Amniotic epithelial cell (primary cell): Measurements from ENCODE around the gene COL19A1.
"Not testable (repeated sequence)": the region's sequence is repeated elsewhere in the genome, so short reads cannot be mapped to it uniquely, and the experiment has no call there.

Experiments
- DNase-seq: peaks from one replicate; pipeline ENCODE4 v3.0.0-alpha.2; 2010; ENCODE audit warnings: low read depth

Gene COL19A1

DNA sequence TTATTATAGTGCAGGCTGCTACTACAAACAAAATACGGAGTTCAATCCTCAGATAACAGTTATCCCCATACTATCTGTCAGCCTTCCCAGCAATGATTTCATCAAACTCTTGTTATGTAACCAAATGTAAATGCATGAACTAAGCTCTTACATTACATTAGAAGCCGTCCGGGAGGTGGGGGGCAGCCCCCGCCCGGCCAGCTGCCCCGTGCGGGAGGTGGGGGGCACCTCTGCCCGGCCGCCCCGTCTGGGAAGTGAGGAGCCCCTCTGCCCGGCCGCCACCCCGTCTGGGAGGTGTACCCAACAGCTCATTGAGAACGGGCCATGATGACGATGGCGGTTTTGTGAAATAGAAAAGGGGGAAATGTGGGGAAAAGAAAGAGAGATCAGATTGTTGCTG is 99.6 kb downstream of the COL19A1 start:
- DNase-seq = not testable (repeated sequence)

DNA sequence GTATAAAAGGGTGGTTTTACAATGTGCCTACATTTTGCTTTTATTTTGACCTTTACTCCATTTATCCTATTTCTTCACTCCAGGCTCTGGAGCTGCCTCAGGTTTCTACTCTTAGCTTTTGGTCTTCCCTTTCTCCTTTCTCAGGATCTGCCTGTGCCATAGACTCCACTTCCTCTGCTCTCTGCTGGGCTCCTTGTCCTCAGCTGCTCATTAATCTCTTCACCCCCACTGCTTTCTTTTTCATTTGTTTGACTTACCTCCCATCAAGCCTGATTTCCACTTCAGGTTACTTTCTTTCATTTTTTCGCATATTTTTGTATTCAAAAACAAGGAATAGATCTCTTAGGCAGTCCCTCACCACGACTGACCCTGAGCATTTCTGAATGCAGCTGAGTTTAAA is 106.8 kb downstream of the COL19A1 start:
- no peak for DNase-seq

DNA sequence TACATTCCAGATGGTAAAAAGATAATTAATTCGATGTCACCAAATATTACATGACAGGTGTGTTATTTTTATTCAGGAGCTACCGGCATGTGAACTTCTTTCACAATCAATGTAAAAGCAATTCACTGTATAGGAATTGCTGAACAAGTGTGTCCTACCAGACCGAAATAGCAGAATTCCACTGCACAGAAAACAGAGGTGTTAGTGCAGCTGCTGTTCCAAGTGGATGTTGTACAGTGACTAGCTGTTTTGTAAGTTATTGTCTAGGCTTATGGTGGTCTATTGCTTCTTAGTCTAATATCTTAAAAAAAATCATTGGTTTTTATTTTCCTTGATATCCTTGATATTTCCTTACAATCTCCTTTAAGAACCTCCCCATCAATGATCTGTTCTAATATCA is 107.4 kb downstream of the COL19A1 start:
- DNase-seq = no peak

DNA sequence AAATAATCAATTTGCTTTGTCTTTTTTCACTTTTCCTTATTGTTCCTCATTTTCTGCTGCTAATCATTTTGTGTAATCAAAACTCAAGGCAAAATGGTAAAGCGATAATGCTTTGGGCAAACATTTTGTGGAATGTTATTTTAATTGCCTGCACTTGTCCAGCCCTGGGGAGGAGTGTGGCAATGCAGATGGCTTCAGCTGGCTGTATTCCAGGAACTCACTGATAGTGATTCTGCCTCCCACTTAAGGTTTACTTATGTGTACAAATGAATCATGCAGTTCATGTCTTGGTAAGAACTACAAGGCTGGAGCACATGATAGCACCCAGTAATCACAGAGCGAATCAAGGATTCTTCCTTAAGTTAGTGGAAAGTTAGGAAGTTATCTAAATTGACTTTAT is 107.8 kb downstream of the COL19A1 start:
- peak; percentile 13 for DNase-seq

DNA sequence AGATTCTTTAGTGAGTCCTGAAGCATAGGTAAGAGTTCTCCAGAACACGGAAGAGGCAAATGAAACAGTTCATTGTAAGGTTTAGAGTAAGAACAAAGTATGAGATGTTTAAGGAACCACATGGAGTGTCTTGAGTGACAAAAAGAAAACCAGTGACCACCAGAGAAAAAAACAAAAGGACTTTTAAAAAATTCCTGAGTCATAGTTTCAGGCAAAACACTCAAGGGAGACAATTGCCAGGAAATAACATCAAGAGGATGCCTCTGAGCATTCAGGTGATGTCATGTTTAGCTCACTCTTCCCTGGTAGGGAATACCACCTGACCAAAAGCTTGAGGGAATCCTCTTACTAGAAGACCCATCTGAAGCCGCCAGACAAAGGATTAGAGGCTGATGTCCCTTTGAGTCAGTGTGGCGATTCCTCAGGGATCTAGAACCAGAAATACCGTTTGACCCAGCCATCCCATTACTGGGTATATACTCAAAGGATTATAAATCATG is 110.3 kb downstream of the COL19A1 start:
- DNase-seq = no peak

DNA sequence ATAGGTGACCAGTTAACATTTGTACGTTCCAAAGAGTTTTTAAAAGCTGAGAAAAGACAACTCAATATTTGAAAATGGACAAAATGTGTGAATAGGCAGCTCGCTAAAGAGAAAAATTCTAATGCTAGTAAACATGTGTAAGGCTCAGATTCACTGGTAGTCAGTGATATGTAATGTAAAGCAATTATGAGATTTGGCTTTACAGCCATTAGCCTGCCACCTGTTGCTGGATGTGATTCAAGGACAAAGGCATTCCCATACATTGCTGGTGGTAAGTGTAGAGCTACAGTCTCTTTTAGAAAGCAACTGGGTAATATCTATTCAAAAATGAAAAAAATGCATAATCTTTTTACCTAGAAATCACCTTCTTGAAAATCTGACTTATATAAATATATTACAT is 114.3 kb downstream of the COL19A1 start:
- no peak for DNase-seq

DNA sequence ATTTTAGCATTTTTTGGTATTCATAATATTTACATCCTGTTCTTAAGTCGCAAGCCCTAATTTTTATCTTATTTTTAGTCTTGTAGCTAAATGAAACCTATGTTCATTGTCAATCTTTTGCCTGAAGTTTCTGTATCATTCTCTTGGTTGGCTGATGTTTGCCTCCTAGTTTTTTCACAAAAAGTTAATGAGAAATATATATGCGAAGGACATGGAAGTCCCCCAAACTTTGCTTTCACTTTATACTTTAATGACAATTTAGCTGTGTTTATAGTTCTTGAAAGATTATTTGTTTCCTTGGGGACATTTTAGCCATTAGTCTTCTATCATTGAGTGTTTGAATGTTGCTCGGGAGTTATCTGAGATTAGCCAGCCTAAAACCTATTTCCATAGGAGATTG is 118.2 kb downstream of the COL19A1 start:
- DNase-seq = no peak

DNA sequence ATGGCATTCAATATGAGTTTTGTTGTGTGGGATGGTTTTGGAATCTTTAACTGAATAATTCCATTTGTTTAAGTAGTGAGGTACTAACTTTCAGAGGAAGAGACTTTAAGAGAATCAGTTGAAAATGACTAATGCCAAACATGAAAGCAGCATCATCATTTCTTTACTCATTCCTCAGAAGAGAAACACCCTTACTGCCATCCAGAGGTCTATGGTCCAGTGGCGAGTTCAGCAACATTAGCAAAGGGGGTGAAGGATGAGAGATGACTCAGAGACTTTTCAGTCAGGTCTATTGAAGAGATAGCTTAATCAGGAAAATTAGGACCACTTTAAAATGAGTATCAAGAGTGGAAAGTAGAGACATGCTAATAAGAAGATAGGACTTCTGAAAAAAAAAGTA is 118.8 kb downstream of the COL19A1 start:
- DNase-seq = no peak

DNA sequence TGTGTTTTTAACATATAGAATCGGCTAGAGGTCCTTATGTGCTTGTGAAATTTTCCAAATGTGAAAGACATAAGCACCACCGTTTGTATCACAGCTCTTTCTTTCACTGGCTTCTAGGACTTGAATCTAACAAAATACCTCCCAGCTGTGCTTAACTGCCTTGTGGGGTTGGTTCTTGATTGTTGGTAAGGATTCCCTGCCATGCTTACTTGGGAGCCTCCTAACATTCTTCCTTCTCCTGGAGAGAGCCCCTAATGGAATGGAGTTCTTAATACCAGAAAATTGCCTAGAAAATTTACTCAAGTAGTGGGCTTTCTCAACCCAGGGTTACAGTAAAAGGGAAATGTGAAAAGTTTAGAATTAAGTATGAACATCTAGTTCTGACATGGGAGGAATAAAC is 121.2 kb downstream of the COL19A1 start:
- DNase-seq = no peak

DNA sequence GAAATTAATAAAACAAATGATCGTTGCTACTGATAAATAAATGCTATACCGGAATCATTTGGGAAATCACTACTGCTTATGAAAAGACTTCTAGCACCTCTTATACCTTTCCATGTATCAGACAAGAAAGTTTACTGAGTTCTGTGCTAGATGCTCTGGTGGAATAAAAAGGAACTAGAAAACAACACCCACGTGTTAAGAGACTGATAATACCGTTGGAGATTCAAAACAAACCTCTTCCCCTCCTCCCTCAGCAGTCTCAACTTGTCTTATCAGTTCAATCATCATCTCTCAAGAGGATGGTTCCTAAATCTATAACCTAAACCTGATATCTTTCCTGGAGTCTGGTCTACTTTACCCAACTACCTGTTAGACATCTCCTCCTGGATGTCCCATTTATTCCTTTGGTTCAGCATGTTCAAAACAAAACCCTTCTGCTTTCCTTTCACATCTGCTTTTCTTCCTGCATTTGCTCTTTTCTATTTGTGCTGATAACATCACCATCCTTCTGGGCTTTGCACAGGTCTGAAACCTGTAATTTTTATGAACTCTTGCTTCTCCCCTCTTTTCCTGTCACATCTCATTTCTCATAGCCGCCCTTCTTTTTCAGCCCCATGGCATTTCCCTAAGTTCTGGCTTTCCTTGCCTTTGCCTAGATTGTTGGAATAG is 122.2 kb downstream of the COL19A1 start:
- no peak for DNase-seq

DNA sequence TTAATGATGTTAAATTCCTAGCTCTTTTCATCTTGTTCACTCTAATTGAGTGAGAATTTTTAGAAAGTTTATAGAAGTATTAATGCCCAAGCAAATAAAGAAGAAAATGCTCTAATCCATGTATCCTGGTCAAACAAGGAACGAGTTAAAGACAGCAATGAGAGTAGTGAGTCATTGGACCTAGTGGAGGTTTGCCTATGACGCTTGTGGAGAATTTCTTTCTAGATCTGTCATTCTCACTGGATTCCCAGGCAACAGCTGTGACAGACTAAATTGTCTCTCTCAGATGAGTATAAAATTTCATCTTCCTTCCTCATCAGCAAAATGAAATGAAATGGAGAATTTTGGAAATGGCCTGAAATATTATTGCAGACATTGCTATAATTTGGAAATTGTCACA is 127.9 kb downstream of the COL19A1 start:
- no peak for DNase-seq

DNA sequence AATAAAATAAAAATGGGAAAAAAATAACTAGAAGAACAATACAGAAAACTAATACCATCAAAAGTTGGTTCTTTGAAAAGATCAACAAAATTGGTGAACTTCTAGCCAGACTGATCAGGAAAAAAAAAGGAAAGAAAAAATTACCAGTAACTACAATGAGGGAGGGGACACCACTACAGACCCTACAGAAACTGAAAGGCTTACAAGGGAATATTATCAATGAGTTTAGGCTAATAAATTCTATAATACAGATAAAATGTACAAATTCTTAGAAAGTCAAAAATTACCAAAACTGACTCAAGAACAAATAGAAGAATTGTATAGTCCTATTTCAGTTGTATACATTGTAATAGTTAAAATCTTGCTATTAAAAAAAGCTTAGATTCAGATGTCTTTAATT is 141.8 kb downstream of the COL19A1 start:
- DNase-seq = no peak

DNA sequence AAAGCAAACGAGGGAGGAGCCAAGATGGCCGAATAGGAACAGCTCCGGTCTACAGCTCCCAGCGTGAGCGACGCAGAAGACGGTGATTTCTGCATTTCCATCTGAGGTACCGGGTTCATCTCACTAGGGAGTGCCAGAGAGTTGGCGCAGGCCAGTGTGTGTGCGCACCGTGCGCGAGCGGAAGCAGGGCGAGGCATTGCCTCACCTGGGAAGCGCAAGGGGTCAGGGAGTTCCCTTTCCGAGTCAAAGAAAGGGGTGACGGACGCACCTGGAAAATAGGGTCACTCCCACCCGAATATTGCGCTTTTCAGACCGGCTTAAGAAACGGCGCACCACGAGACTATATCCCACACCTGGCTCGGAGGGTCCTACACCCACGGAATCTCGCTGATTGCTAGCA is 144.0 kb downstream of the COL19A1 start:
- DNase-seq = not testable (repeated sequence)

DNA sequence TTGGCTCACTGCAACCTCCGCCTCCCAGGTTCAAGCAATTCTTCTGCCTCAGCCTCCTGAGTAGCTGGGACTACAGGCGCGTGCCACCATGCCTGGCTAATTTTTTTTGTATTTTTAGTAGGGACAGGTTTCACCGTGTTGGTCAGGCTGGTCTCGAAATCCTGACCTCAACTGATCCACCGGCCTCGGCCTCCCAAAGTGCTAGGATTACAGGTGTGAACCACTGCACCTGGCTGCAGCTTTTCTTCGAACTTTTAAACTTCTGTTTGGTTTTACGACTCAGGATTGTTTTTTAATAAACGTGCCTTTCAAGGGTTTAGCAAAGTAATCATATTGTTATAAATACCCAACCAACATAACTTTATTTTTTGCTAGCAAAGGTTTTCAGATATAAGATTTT is 156.8 kb downstream of the COL19A1 start:
- DNase-seq = not testable (repeated sequence)

DNA sequence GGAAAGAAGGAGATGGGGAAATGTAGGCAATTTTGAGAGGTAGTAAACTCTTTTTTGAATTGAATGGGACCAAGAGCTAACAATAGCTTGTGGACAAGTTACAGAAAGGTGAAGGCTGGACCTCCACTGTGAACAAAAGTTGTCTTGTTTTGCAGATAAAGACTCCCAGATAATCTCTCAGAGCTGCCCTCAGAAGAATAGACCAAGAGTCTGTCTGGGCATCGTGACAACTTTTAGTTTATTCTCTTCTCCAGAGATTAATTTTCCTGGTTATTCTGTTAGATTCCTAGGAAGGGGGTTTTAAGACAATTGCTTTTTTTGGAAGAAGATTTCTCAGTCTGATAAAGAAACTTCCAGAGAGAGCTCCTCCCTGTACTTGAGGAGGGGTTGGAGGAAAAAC is 161.9 kb downstream of the COL19A1 start:
- DNase-seq = no peak

DNA sequence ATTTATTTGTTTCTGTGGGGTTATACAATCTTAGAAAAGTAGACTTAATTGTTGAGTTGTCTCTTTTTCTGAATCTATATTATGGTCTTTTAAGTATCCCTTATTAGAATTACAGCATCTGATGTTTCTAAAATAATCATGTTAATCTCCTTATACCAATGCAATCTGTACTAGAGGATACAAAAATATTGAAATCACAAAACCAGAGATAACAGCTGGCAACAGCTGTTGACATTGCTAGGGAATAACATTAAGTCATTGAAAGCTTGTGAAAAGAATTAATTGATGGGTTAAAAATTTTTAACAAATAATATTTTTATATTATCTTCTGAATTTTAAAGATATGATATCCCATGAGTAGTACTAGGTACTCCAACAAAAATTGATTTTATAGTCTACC is 162.6 kb downstream of the COL19A1 start:
- no peak for DNase-seq

DNA sequence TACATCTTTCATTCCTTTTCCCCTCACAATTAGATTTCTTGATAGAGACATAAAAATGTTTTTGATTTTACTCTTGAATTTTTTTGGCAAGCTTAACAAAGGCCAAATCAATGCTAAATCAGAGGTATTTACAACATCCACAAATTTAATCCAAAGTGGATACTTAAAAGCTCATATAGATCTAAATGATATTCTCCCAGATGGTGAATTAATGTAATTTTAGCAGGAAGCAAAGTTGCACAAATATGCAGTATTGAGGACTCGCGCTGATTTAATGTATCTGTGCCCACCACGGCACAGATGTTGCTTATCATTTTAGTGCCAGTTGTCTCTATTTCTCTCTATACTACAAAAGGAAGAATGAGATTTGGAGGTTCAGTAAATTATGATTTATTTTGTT is 167.4 kb downstream of the COL19A1 start:
- DNase-seq = no peak

DNA sequence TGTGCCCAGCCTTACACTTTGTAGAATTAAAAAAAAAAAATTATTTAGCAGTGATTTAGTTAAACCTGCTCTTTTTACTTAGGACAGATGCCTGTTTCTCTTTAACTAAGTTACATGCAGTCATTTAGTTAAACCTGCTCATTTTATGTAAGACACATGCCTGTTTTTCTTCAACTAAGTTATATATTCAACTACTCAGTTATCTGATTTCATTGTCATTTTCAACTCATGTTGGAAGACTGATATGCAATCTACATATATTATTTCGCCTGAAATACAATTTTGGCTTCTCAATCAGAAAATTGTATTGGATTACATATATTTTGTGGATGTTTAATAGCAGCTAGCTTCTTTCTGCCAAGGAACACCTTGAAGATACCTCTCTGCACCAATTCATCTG is 171.1 kb downstream of the COL19A1 start:
- no peak for DNase-seq

DNA sequence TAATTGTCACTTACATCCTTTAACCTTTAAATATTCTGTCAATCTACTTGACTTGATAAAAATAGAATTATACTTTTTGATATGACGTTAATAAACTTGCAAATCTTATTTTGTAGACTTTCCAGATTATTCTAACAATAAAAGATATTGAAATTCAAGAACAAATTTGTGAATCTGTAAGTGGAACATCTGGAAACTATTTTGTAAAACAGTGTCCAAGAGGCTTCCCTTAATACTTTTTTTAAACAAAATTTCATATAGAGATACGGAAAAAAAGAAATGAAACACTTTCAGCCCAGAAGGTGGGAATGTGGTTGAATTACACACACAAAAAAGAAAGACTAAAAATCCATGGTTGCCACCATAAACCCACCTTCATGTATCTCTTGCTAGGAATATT is 174.4 kb downstream of the COL19A1 start:
- no peak for DNase-seq

DNA sequence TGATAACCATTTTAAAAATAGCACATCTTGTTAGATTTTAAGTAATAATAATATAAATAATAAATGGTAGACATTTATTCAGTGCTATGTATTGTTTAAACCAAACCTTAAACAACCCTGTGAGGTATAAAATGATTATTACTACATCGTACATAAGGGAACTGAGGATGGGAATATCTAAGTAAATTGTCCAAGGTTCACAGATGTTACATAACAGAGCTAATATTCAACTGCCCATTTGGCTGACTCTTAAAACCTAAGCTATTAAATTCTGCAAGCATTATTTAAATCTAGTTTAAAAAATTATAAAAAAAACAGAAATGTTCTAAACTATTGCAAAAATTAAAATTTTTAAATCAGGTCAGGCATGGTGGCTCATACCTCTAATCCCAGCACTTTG is 175.1 kb downstream of the COL19A1 start:
- no peak for DNase-seq

DNA sequence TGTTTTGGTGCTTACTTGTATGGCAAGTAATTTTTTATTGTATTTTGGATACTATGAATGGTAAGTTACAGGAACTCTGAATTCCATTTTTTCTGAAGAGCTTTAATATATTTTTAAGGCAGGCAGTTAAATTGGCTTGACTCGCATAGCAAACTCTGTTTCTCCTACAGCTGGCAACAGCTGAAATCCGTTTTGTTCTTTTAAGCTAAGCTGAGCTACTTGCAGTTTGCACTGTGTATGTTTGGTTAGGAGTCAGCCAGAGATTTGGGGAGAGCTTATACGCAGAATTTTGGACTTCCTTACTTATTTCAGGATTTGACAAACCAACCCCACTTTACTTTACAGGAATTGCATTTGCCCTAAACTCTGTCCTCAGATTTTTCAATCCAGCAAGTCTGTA is 179.1 kb downstream of the COL19A1 start:
- DNase-seq = no peak

DNA sequence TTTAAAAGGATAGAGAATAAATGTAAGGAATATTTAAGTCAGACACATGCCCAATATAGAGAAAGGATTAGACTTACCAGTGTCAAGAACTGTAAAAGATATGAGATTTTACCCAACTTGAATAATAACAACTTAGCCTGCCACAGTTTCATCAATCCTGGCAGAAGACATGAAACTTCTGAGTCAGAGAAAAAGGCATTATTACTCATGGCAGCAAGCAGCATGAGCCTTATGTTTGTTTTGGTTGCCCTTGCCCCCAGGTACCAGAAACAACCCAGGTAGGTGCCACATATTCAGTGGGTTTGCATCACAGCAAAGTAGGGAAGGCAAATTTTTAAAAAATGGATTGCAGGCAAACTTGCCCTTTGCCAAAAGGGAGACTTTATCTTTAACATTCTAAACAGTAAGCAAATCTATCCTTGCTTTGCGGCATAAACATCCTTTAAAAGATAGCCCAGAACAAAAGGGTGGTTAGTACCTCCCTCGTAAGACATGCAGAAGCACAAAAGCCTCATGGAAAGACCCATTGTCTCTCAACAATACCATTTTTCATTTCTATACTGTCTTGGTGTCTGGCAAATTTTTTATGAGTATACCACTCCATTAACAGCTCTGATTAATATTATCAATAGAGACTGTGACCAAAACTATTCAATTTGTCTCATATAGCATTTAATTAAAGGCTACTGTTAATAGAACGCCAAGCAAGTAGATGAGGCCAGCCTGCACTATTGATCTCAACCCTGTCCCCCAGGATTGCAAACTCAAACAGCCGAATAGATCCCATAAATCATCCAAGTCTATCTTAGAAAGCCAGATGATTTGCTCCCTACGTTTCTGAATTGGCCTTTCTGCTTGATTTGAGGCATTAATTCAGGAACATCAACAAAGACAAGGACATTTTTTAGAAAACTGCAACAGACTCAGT is 185.1 kb downstream of the COL19A1 start:
- DNase-seq = no peak

DNA sequence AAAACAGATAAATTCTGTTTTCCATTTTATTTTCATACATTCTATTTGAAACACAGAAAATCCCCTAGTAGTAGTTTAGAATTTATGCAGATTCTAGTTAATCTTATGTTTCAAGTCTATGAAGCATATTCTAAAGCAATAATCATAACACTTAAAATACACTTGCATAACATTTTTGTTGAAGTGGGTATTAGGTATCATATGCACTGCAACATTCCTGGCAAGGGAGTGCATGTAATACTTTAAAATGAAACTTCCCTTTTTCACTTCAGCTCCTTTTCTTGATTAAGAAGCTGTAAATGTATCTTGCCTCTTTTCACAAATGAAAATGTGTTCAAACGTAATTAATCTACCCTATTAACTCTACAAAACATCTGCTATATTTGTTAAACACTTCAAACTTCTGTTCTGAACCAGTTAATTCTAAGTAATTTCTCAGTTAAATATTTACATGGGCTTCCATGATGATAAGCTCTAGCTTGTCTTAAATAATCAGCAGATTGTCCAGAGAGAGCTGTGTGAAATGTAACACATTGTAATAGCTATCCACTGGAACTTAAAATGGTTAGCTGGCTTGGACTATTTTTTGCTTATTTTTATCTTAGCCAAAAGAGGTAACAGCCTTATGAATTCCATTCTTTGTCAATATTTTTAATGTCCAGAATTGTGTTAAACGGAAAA is 192.8 kb downstream of the COL19A1 start:
- no peak for DNase-seq
